Body of pancreas (tissue), 4 donors: ENCODE data around the gene PPP2R3B. TPM values are rescaled to one million over a fixed set of nuclear protein-coding genes. Genes with fewer than 3 reads are reported as not detected.
"Not testable (repeated sequence)": the region's sequence is repeated elsewhere in the genome, so short reads cannot be mapped to it uniquely, and the experiment has no call there.

Experiments used
- ATAC-seq: fragments of 150-250 bp; one replicate; pipeline ENCODE4 v1.9.1; 2016
- DNase-seq, 4 donors: peaks; one replicate each; pipeline ENCODE4 v3.0.0-alpha.2; 2019
- H3K27ac ChIP-seq, 4 donors: fragments of 200-600 bp; sonication (generic); 1 replicate in 3 of 4; 2 replicates in 1 of 4; pipeline versions ENCODE4 v1.5.1 to v1.6.1; 2016 to 2019; ENCODE audit warnings: mild to moderate bottlenecking in 1 of 4, mixed read lengths in 1 of 4, moderate library complexity in 1 of 4
- H3K27me3 ChIP-seq, 2 donors: fragments of 200-600 bp; sonication (generic); one replicate each; pipeline ENCODE4 v1.6.0; 2016; ENCODE audit warnings: mild to moderate bottlenecking in 1 of 2
- H3K36me3 ChIP-seq, 2 donors: fragments of 200-600 bp; sonication (generic); replicated peaks in 1 of 2; 2 replicates each; pipeline ENCODE4 v1.5.1; 2016; ENCODE audit warnings: low read depth in 2 of 2; ENCODE audit not compliant: insufficient read depth in 1 of 2
- H3K4me1 ChIP-seq: fragments of 200-600 bp; sonication (generic); one replicate; pipeline ENCODE4 v1.6.0; 2016
- H3K4me3 ChIP-seq, 2 donors: fragments of 200-600 bp; sonication (generic); 1 replicate in 1 of 2; 2 replicates in 1 of 2; pipeline ENCODE4 v1.5.1; 2016 to 2019
- H3K9me3 ChIP-seq, 3 donors: fragments of 200-600 bp; sonication (generic); 1 replicate in 2 of 3; 2 replicates in 1 of 3; pipeline ENCODE4 v1.5.1; 2016
- POLR2A ChIP-seq, 3 donors: fragments of 450-650 bp; IDR thresholded peaks; one replicate each; pipeline ENCODE4 v1.6.1; 2016; ENCODE audit warnings: antibody characterized with exemption in 3 of 3, mild to moderate bottlenecking in 2 of 3
- WGBS, 2 donors: methylation state at CpG; one replicate each; pipeline ENCODE4 v1.1.5; 2017; 5-methylcytosine and 5-hydroxymethylcytosine counted together
- intact Hi-C: fragments of 100-400 bp; cut with DNase I; formaldehyde crosslinking; loops from one replicate; pipeline ENCODE4 v1.15.1; 2023
- total RNA-seq, 2 donors: library from RNA; depleted of rRNA; stranded (reverse); fragments of >200 nt; gene quantifications; one replicate each; pipeline ENCODE4 v1.1.0, GENCODE V29; 2016
- TF ChIP-seq, protein P1 (sequence below), 7 experiments: fragments of 450-650 bp in 4 of 7; fragments of 200-600 bp in 3 of 7; sonication (generic) in 3 of 7; IDR thresholded peaks; one replicate each; pipeline ENCODE4 v1.5.1; 2016 to 2019; ENCODE audit warnings: antibody characterized with exemption in 7 of 7

The PPP2R3B gene
- total RNA-seq, 2 donors from 2014 or later: 5.6 to 11.4 TPM

GRCh38 chrX:329291-329910 lies 57.3 kb downstream of the PPP2R3B start:
- no peaks in the 10 kb centered on the region for H3K9me3 ChIP-seq
- intact Hi-C loops: no loop called here
- TF ChIP-seq, protein P1, sequence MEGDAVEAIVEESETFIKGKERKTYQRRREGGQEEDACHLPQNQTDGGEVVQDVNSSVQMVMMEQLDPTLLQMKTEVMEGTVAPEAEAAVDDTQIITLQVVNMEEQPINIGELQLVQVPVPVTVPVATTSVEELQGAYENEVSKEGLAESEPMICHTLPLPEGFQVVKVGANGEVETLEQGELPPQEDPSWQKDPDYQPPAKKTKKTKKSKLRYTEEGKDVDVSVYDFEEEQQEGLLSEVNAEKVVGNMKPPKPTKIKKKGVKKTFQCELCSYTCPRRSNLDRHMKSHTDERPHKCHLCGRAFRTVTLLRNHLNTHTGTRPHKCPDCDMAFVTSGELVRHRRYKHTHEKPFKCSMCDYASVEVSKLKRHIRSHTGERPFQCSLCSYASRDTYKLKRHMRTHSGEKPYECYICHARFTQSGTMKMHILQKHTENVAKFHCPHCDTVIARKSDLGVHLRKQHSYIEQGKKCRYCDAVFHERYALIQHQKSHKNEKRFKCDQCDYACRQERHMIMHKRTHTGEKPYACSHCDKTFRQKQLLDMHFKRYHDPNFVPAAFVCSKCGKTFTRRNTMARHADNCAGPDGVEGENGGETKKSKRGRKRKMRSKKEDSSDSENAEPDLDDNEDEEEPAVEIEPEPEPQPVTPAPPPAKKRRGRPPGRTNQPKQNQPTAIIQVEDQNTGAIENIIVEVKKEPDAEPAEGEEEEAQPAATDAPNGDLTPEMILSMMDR (IDR thresholded peaks at IDR 0.05): no peak
- no peak for TF ChIP-seq POLR2A (IDR thresholded peaks at IDR 0.05)
- no peaks in the 10 kb centered on the region for H3K36me3 ChIP-seq
- H3K4me3 ChIP-seq: no peak overlapping the region
- DNase-seq: peak in 1 of 4 donors; percentile 3
- H3K27me3 ChIP-seq: peaks cover 0 to 13% of the 10 kb centered on the region in 2 donors
- H3K27ac ChIP-seq: no peak overlapping the region
- no peak for ATAC-seq
- WGBS, 2 donors: 83 to 90% methylated on average over 10 to 13 of the region's 23 CpGs
- peaks cover 12% of the 10 kb centered on the region for H3K4me1 ChIP-seq

DNA sequence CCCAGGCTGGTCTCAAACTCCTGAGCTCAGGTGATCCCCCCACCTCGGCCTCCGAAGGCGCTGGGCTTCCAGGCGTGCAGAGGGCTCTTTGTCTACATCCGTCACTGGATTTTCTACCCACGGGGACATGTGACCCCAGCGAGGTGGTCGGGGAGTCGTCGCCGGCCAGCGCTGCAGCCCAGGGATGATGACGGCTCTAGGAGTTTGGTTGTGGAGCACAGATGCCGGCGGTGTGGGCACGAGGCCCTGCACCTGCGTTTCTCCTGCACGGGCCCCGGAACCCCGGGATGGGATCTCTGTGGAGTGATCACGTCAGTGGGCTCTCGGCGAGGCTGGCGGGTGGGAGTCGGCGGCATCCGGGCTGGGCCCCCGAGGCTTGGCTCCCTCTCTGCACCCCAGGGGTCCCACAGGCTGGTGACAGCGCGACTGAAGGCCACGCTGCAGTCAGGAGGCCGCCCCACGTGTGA lies 59.0 kb downstream of the PPP2R3B start:
- intact Hi-C loops: no loop called here
- Histone ChIP-seq H3K9me3 (no peaks in the 10 kb centered on the region), H3K27me3 (peaks cover 0 to 13% of the 10 kb centered on the region in 2 donors), H3K27ac (no peak overlapping the region), H3K4me3 (no peak overlapping the region), H3K36me3 (no peaks in the 10 kb centered on the region), H3K4me1 (peaks cover 16% of the 10 kb centered on the region)
- ATAC-seq (no peak), DNase-seq (peak in 1 of 4 donors; percentile 4)
- WGBS, 2 donors: 84 to 96% methylated on average over 4 to 25 of the region's 33 CpGs
- TF ChIP-seq POLR2A (IDR thresholded peaks at IDR 0.05): no peak

- H3K9me3 ChIP-seq, H3K36me3 ChIP-seq, H3K27me3 ChIP-seq, ATAC-seq, intact Hi-C loops, H3K27ac ChIP-seq, H3K4me3 ChIP-seq: not testable (repeated sequence)
- WGBS, 2 donors: 73 to 81% methylated on average over 5 to 14 of the region's 14 CpGs
- DNase-seq: peak in 2 of 4 donors; percentile 7 to 9
- H3K4me1 ChIP-seq: peaks cover 19% of the 10 kb centered on the region
Observed at GRCh38 chrX:324664-325063, 62.0 kb downstream of the PPP2R3B start.

- H3K36me3 ChIP-seq: no peaks in the 10 kb centered on the region
- no peak overlapping the region for H3K27ac ChIP-seq
- DNase-seq: peak in 3 of 4 donors; percentile 79 to 88 (median 88)
- no peak overlapping the region for H3K4me3 ChIP-seq
- H3K9me3 ChIP-seq: no peaks in the 10 kb centered on the region
- peaks cover 21% of the 10 kb centered on the region for H3K4me1 ChIP-seq
- peak; percentile 52 for ATAC-seq
- intact Hi-C loops: no loop called here
- no peaks in the 10 kb centered on the region for H3K27me3 ChIP-seq
- 65 to 66% methylated on average over 18 to 35 of the region's 38 CpGs for WGBS, 2 donors
- TF ChIP-seq, protein P1 (IDR thresholded peaks at IDR 0.05): peak in 1 of 7 experiments; percentile 35
- no peak for TF ChIP-seq POLR2A (IDR thresholded peaks at IDR 0.05)
Observed at GRCh38 chrX:323721-324628, 62.7 kb downstream of the PPP2R3B start.

DNA sequence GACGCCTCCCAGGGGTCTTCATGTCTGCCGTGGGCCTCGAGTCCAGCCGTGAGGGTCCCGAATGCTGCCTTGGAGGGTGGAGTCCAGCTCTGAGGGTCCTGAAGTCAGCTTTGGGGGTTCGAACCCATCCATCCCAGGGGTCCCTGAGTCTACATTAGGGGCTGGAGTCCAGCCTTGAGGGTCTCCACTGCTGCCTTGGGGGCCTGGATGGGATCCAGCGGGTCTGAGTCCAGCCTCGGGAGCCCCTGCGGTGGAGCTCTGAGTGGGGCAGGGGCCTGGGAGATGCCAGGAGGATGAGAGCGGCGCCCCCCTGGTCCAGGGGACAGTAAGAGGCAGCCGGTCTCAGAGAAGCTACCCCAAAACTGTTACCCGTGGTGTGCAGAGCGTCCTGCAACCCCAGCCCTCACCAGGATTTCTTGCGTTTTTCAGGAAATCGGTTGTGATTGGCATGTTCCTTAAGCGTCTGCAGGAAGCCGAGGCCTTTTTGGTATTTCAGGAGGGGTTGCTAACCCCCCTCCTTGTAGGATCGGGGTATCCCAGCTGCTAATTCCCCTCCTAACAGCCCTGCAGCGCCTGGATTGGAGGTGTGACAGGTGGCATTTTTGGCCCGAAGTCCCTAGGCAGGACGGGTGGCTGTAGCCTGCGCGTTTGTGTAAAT lies 66.5 kb downstream of the PPP2R3B start:
- Histone ChIP-seq H3K36me3 (no peaks in the 10 kb centered on the region), H3K27ac (peak overlapping the region in 3 of 4 donors; percentile 75 to 97 (median 84)), H3K9me3 (no peaks in the 10 kb centered on the region), H3K27me3 (no peaks in the 10 kb centered on the region), H3K4me1 (peaks cover 25% of the 10 kb centered on the region), H3K4me3 (peak overlapping the region; percentile 53 to 71)
- peak in 1 of 3 donors; percentile 21 for TF ChIP-seq POLR2A (IDR thresholded peaks at IDR 0.05)
- TF ChIP-seq, protein P1 (IDR thresholded peaks at IDR 0.05): no peak
- DNase-seq (peak; percentile 31 to 53 (median 43)), ATAC-seq (no peak)
- WGBS, 2 donors: 0% methylated on average over 13 to 24 of the region's 24 CpGs
- intact Hi-C loops: no loop called here
